ENCODE data around the gene PROSER2. TPM values are rescaled to one million over a fixed set of nuclear protein-coding genes. Genes with fewer than 3 reads are reported as not detected.

Gene PROSER2
- polyA plus RNA-seq, 1 donor (not counting 4 experiments of a cell fraction or from before 2014, with no cell fraction given) = 10.2 TPM

GRCh38 chr10:11899067-11899876, 76.1 kb downstream of the PROSER2 start:
- dilution Hi-C loops (cut with MboI; ENCODE audit: extremely low pct_ligation_motif_present, low sequenced_read_pairs) = no loop called here
- H3K9me3 ChIP-seq (ENCODE audit: control insufficient read depth, low read depth, low read length) = no peaks in the 10 kb centered on the region
- peaks cover 16% of the 10 kb centered on the region for H3K4me1 ChIP-seq (ENCODE audit: control insufficient read depth, extremely low read depth, insufficient read depth, low read length)
- DNase-seq (ENCODE audit: low read depth, low spot score) (no peak), FAIRE-seq (no peak)
- no peak overlapping the region for H3K4me3 ChIP-seq (ENCODE audit: control insufficient read depth in 2 of 3, extremely low read depth in 1 of 3, insufficient read depth in 2 of 3, low read depth in 1 of 3, low read length in 3 of 3)
- TF ChIP-seq EZH2 (IDR thresholded peaks at IDR 0.05; ENCODE audit: low read length) (no peak), CTCF (optimal IDR thresholded peaks at IDR 0.05 in 1 of 3, IDR thresholded peaks at IDR 0.05 in 1 of 3, conservative IDR thresholded peaks at IDR 0.05 in 1 of 3; ENCODE audit: extremely low read depth in 1 of 3, insufficient read depth in 2 of 3, low read length in 3 of 3) (no peak)
- H2AFZ ChIP-seq (ENCODE audit: control insufficient read depth, low read length) = no peak overlapping the region
- no peaks in the 10 kb centered on the region for H3K9me1 ChIP-seq (ENCODE audit: control insufficient read depth, extremely low read depth, insufficient read depth, low read length)
- H3K79me2 ChIP-seq (ENCODE audit: control insufficient read depth, insufficient read depth, low read length) = no peaks in the 10 kb centered on the region
- no peaks in the 10 kb centered on the region for H3K36me3 ChIP-seq (ENCODE audit: control insufficient read depth in 2 of 2, extremely low read depth in 1 of 2, insufficient read depth in 2 of 2, low read length in 2 of 2)
- peak overlapping the region; percentile 38 for H3K27ac ChIP-seq (ENCODE audit: control insufficient read depth, insufficient read depth, low read length)
- peak overlapping the region; percentile 0 for H3K9ac ChIP-seq (ENCODE audit: control insufficient read depth, extremely low read depth, insufficient read depth, low read length)
- no peaks in the 10 kb centered on the region for H3K27me3 ChIP-seq (ENCODE audit: control insufficient read depth, extremely low read depth, insufficient read depth, low read length)
- no peaks in the 10 kb centered on the region for H4K20me1 ChIP-seq (ENCODE audit: control insufficient read depth, extremely low read depth, insufficient read depth, low read length)
- H3K4me2 ChIP-seq (ENCODE audit: control insufficient read depth, extremely low read depth, insufficient read depth, low read depth, low read length) = no peak overlapping the region

GRCh38 chr10:11901036-11901301, 77.8 kb downstream of the PROSER2 start:
- Histone ChIP-seq H2AFZ (ENCODE audit: control insufficient read depth, low read length) (no peak overlapping the region), H3K4me2 (ENCODE audit: control insufficient read depth, extremely low read depth, insufficient read depth, low read depth, low read length) (no peak overlapping the region), H3K4me3 (ENCODE audit: control insufficient read depth in 2 of 3, extremely low read depth in 1 of 3, insufficient read depth in 2 of 3, low read depth in 1 of 3, low read length in 3 of 3) (no peak overlapping the region), H4K20me1 (ENCODE audit: control insufficient read depth, extremely low read depth, insufficient read depth, low read length) (no peaks in the 10 kb centered on the region), H3K36me3 (ENCODE audit: control insufficient read depth in 2 of 2, extremely low read depth in 1 of 2, insufficient read depth in 2 of 2, low read length in 2 of 2) (no peaks in the 10 kb centered on the region), H3K27me3 (ENCODE audit: control insufficient read depth, extremely low read depth, insufficient read depth, low read length) (no peaks in the 10 kb centered on the region), H3K9me3 (ENCODE audit: control insufficient read depth, low read depth, low read length) (no peaks in the 10 kb centered on the region), H3K9ac (ENCODE audit: control insufficient read depth, extremely low read depth, insufficient read depth, low read length) (no peak overlapping the region), H3K9me1 (ENCODE audit: control insufficient read depth, extremely low read depth, insufficient read depth, low read length) (no peaks in the 10 kb centered on the region), H3K27ac (ENCODE audit: control insufficient read depth, insufficient read depth, low read length) (no peak overlapping the region), H3K79me2 (ENCODE audit: control insufficient read depth, insufficient read depth, low read length) (no peaks in the 10 kb centered on the region), H3K4me1 (ENCODE audit: control insufficient read depth, extremely low read depth, insufficient read depth, low read length) (peaks cover 16% of the 10 kb centered on the region)
- no peak for FAIRE-seq
- DNase-seq (ENCODE audit: low read depth, low spot score) = no peak
- dilution Hi-C loops (cut with MboI; ENCODE audit: extremely low pct_ligation_motif_present, low sequenced_read_pairs) = no loop called here
- TF ChIP-seq EZH2 (IDR thresholded peaks at IDR 0.05; ENCODE audit: low read length) (no peak), CTCF (optimal IDR thresholded peaks at IDR 0.05 in 1 of 3, IDR thresholded peaks at IDR 0.05 in 1 of 3, conservative IDR thresholded peaks at IDR 0.05 in 1 of 3; ENCODE audit: extremely low read depth in 1 of 3, insufficient read depth in 2 of 3, low read length in 3 of 3) (no peak)
